Keratinocyte (primary cell): Measurements from ENCODE around the gene TSHZ2. TPM values are rescaled to one million over a fixed set of nuclear protein-coding genes. Genes with fewer than 3 reads are reported as not detected.

ENCODE experiments used
- DNase-seq: peaks from one replicate; pipeline ENCODE4 v3.0.0-alpha.2; 2011; ENCODE audit warnings: low read depth, missing footprints, low spot score
- FAIRE-seq: peaks from 2 replicates; lab custom pipeline; 2011; peaks lifted over from hg19 to GRCh38; lab: Jason Lieb, UNC
- H2AFZ ChIP-seq: 2 replicates; pipeline ENCODE4 v1.6.0; 2012; ENCODE audit warnings: low read length, control low read depth, inconsistent platforms; ENCODE audit not compliant: control insufficient read depth
- H3K27ac ChIP-seq: 2 replicates; pipeline ENCODE4 v1.5.1; 2011; ENCODE audit warnings: low read length; ENCODE audit not compliant: control insufficient read depth, insufficient read depth
- H3K27me3 ChIP-seq: 3 replicates; pipeline ENCODE4 v1.6.0; 2011; ENCODE audit warnings: low read length; ENCODE audit not compliant: control insufficient read depth, insufficient read depth; ENCODE audit errors: extremely low read depth
- H3K36me3 ChIP-seq, 2 experiments: 2 replicates in 1 of 2; 3 replicates in 1 of 2; pipeline ENCODE4 v1.5.1; 2011; ENCODE audit warnings: low read length in 2 of 2, mild to moderate bottlenecking in 1 of 2; ENCODE audit not compliant: control insufficient read depth in 2 of 2, insufficient read depth in 2 of 2; ENCODE audit errors: extremely low read depth in 1 of 2
- H3K4me1 ChIP-seq: 3 replicates; pipeline ENCODE4 v1.5.1; 2011; ENCODE audit warnings: low read length; ENCODE audit not compliant: control insufficient read depth, insufficient read depth; ENCODE audit errors: extremely low read depth
- H3K4me2 ChIP-seq: 3 replicates; pipeline ENCODE4 v1.6.0; 2011; ENCODE audit warnings: low read depth, low read length; ENCODE audit not compliant: control insufficient read depth, insufficient read depth; ENCODE audit errors: extremely low read depth
- H3K4me3 ChIP-seq, 3 experiments: fragments of 200-600 bp in 1 of 3; sonication (generic) in 1 of 3; 2 replicates in 2 of 3; 3 replicates in 1 of 3; pipeline ENCODE4 v1.5.1; 2011 to 2016; ENCODE audit warnings: low read length in 3 of 3, mild to moderate bottlenecking in 3 of 3, control low read depth in 2 of 3, inconsistent platforms in 1 of 3, low read depth in 1 of 3, mixed read lengths in 1 of 3, mixed run types in 1 of 3, moderate library complexity in 1 of 3; ENCODE audit not compliant: control insufficient read depth in 2 of 3, insufficient read depth in 2 of 3; ENCODE audit errors: extremely low read depth in 1 of 3
- H3K79me2 ChIP-seq: 2 replicates; pipeline ENCODE4 v1.6.0; 2012; ENCODE audit warnings: low read length; ENCODE audit not compliant: control insufficient read depth, insufficient read depth
- H3K9ac ChIP-seq: 3 replicates; pipeline ENCODE4 v1.6.0; 2011; ENCODE audit warnings: low read length; ENCODE audit not compliant: control insufficient read depth, insufficient read depth; ENCODE audit errors: extremely low read depth
- H3K9me1 ChIP-seq: 3 replicates; pipeline ENCODE4 v1.6.0; 2011; ENCODE audit warnings: low read length; ENCODE audit not compliant: control insufficient read depth, insufficient read depth; ENCODE audit errors: extremely low read depth
- H3K9me3 ChIP-seq: 2 replicates; pipeline ENCODE4 v1.5.1; 2012; ENCODE audit warnings: low read depth, low read length; ENCODE audit not compliant: control insufficient read depth
- H4K20me1 ChIP-seq: 3 replicates; pipeline ENCODE4 v1.6.0; 2011; ENCODE audit warnings: low read length; ENCODE audit not compliant: control insufficient read depth, insufficient read depth; ENCODE audit errors: extremely low read depth
- EZH2 ChIP-seq: IDR thresholded peaks from one replicate; pipeline ENCODE4 v1.6.1; 2012; ENCODE audit warnings: inconsistent platforms, mild to moderate bottlenecking, low read length, moderate library complexity
- dilution Hi-C: fragments of 300-500 bp; cut with MboI; formaldehyde crosslinking; loops from one replicate; pipeline ENCODE4 v1.7.0; 2020; ENCODE audit warnings: low sequenced_read_pairs; ENCODE audit not compliant: extremely low pct_ligation_motif_present
- polyA plus RNA-seq, 5 experiments: library from polyadenylated mRNA; depleted of rRNA in 3 of 5; stranded (reverse) in 3 of 5; stranded (forward) in 1 of 5; unstranded in 1 of 5; fragments of >200 nt; gene quantifications; 1 replicate in 1 of 5; 2 replicates in 3 of 5; 3 replicates in 1 of 5; pipeline versions ENCODE4 v1.2.1 to v1.2.3, GENCODE V29; 2011 to 2012; ENCODE audit warnings: missing spikeins in 2 of 5, low read depth in 1 of 5, low replicate concordance in 1 of 5
- TF ChIP-seq, protein P1 (sequence below), 3 experiments: IDR thresholded peaks in 1 of 3; conservative IDR thresholded peaks in 1 of 3; optimal IDR thresholded peaks in 1 of 3; 2 replicates in 2 of 3; 3 replicates in 1 of 3; pipeline versions ENCODE3 to v1.5.1; 2011; ENCODE audit warnings: low read length in 3 of 3, mild to moderate bottlenecking in 3 of 3, moderate library complexity in 2 of 3, control low read depth in 1 of 3, inconsistent platforms in 1 of 3; ENCODE audit not compliant: insufficient read depth in 2 of 3; ENCODE audit errors: extremely low read depth in 1 of 3

TSHZ2 gene
- polyA plus RNA-seq, 1 donor (not counting 4 experiments of a cell fraction or from before 2014, with no cell fraction given), result 1.1 TPM

DNA sequence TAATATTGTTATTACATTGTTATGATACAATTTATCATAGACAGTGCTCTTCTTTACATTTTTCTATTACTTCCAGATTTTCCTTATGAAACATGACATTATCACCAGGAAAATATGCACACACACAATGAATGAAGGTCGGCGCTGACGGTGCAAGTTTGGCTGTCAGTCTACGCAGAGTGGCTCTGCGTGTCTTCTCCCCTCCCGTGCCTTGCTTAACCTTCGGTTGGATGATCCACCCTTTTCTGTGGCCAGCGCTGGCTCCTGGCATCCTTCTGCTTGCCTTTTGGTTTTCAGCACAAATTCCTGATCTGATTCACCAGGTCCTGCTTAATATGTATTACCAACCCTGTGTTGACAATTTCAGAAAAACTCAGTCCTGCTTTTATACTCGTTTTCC, 157.4 kb downstream of the TSHZ2 start:
- H3K4me2 ChIP-seq, result no peak overlapping the region
- no peaks in the 10 kb centered on the region for H3K36me3 ChIP-seq
- FAIRE-seq (no peak), DNase-seq (no peak)
- no peak overlapping the region for H3K4me3 ChIP-seq
- no peaks in the 10 kb centered on the region for H3K79me2 ChIP-seq
- TF ChIP-seq, protein P1, sequence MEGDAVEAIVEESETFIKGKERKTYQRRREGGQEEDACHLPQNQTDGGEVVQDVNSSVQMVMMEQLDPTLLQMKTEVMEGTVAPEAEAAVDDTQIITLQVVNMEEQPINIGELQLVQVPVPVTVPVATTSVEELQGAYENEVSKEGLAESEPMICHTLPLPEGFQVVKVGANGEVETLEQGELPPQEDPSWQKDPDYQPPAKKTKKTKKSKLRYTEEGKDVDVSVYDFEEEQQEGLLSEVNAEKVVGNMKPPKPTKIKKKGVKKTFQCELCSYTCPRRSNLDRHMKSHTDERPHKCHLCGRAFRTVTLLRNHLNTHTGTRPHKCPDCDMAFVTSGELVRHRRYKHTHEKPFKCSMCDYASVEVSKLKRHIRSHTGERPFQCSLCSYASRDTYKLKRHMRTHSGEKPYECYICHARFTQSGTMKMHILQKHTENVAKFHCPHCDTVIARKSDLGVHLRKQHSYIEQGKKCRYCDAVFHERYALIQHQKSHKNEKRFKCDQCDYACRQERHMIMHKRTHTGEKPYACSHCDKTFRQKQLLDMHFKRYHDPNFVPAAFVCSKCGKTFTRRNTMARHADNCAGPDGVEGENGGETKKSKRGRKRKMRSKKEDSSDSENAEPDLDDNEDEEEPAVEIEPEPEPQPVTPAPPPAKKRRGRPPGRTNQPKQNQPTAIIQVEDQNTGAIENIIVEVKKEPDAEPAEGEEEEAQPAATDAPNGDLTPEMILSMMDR (optimal IDR thresholded peaks at IDR 0.05 in 1 of 3, IDR thresholded peaks at IDR 0.05 in 1 of 3, conservative IDR thresholded peaks at IDR 0.05 in 1 of 3; ENCODE audit: extremely low read depth in 1 of 3, insufficient read depth in 2 of 3, low read length in 3 of 3), result no peak
- TF ChIP-seq EZH2, result no peak
- dilution Hi-C loops, result no loop called here
- no peak overlapping the region for H3K9ac ChIP-seq
- H2AFZ ChIP-seq, result no peak overlapping the region
- H4K20me1 ChIP-seq, result no peaks in the 10 kb centered on the region
- no peaks in the 10 kb centered on the region for H3K9me1 ChIP-seq
- H3K27ac ChIP-seq, result no peak overlapping the region
- no peaks in the 10 kb centered on the region for H3K9me3 ChIP-seq
- H3K27me3 ChIP-seq, result no peaks in the 10 kb centered on the region
- H3K4me1 ChIP-seq, result no peaks in the 10 kb centered on the region

DNA sequence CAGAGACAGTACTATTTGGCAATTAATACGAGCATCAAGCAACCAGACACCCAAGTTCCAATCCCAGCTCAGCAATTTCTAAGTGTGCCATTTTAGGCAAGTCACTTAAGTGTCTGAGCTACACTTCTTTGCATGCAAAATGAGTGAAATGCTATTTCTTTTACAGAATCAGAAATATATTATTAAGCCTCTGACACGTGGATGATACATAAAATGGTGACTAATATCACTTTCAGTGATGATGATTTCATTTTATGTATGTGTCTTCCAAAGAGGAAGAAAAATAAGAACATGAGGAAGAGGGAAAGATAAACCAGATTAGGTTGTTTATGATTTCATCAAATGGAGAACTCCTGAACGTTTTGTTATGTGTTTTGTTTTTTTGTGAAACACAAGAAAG, 158.6 kb downstream of the TSHZ2 start:
- Histone ChIP-seq H3K4me3 (no peak overlapping the region), H3K9me1 (no peaks in the 10 kb centered on the region), H3K36me3 (no peaks in the 10 kb centered on the region), H3K9ac (no peak overlapping the region), H3K4me2 (no peak overlapping the region), H3K79me2 (no peaks in the 10 kb centered on the region), H3K4me1 (no peaks in the 10 kb centered on the region), H3K27ac (no peak overlapping the region), H2AFZ (no peak overlapping the region), H4K20me1 (no peaks in the 10 kb centered on the region), H3K9me3 (no peaks in the 10 kb centered on the region), H3K27me3 (no peaks in the 10 kb centered on the region)
- TF ChIP-seq, protein P1 (optimal IDR thresholded peaks at IDR 0.05 in 1 of 3, IDR thresholded peaks at IDR 0.05 in 1 of 3, conservative IDR thresholded peaks at IDR 0.05 in 1 of 3; ENCODE audit: extremely low read depth in 1 of 3, insufficient read depth in 2 of 3, low read length in 3 of 3), result no peak
- no peak for TF ChIP-seq EZH2
- no peak for FAIRE-seq
- dilution Hi-C loops, result no loop called here
- no peak for DNase-seq
